ENCODE data around the gene SDC3.
"Not testable (repeated sequence)": the region's sequence is repeated elsewhere in the genome, so short reads cannot be mapped to it uniquely, and the experiment has no call there.

The SDC3 gene, protein sequence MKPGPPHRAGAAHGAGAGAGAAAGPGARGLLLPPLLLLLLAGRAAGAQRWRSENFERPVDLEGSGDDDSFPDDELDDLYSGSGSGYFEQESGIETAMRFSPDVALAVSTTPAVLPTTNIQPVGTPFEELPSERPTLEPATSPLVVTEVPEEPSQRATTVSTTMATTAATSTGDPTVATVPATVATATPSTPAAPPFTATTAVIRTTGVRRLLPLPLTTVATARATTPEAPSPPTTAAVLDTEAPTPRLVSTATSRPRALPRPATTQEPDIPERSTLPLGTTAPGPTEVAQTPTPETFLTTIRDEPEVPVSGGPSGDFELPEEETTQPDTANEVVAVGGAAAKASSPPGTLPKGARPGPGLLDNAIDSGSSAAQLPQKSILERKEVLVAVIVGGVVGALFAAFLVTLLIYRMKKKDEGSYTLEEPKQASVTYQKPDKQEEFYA

DNA sequence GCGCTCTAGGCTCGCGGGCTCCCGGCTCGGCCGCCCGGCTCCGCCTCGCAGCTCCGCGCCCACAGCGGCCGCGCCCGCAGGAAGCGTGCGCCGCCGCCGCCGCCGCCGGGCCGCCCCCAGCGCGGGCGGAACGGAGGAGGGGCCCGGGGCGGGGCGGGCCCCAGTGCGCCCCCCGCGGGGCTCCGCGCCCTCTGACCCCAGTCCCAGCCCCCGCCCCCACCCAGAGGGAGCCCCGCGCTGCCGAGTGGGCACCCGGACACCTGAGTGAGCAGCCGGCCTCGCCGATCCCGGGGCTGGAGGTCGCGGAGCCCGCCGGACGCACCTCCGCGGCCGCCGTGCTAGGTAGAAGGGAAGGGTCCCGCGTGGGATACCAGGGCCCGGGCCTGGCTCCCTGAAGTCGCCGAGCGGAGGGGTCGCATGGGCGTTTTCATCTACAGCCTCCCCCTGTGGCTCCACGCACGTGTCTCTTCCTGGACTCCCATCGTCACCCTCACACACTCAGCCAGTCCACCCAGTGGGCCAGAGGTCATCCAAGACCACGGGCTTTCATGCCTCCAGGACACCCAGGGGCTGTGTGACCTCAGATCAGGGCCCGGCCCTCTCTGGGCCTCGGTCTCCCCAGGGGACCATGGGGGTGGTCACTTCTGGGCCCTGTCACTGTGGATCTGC lies at the start of gene SDC3:
Gene SDC3 (minus strand): TSS at position 63 of the 669 bp plus-strand sequence. CDS start 172 bp downstream, outside the sequence.
- peak; percentile 26 for DNase-seq

DNA sequence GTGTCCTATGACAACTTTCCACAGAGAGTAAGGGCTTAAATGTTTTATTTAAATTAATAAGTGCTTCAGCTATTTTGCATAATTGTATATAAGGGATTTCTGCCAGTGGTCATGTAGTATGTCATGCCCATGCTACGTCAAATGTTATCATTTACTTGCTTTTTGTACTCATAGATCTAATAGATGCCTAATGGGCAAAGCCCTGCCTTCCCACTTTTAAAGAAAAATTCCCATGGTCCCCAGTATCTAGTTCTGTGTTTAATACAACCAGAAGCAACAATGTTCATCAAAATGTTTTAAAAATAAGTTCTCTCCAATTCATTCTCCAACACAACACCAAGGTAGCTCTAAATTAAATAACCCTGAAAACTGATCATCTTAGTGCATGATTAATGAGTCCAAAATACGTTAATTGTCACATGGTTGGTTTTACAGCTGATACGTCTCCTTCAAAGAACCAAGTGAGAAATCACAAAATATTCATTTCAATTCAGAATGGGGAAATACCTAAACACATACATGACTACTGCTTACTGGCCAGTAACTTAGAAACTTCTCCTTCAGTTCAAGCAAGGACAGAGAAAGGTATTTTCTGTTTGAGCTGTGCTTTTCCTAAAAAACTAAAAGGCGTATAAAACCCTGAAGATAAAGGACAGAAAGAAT lies 49.1 kb upstream of the SDC3 start:
- no peak for DNase-seq

DNA sequence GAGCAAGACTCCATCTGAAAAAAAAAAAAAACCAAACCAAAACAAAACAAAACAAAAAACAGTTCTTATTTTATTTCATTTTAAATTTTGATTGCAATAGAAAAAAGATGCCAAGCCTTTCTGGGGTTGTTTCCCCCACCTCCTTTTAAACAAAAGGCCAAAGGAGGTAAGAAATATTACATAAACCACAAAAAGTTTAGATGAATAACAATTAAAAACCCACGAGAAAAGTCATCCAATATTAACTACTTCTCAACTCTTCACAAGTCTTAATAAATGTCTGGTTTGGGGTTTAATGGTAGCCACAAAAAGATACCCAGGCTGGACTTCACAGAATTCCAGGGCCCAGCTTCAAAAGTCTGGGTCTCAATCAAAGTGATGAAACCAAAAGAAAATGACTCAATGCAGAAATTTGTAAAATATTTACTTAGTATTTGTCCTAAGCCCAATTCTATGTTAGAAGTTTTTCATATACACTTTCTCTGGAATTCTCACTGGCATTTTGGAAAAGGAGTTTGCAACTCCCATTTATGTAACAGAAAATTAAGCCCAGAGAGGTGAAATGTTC lies 47.0 kb upstream of the SDC3 start:
- peak; percentile 37 for DNase-seq

DNA sequence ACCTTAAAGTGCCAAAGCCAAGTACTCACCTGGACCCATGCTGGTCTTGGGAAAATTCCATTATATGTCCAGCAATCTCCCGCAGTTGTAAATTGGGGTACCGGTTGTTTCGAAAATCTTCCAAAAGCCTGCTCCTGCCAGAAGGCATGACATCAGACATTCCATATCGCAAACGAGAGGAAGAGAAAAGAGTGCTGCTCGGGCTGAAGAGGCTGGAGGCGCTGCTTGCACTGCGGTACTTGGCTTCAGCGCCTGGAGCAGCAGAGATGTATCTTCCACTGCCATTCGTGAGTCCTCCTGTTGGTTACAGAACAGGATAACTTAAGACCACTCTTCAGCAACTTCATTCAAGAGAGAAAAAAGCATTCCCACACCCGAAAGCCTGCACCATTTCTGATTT lies 45.1 kb upstream of the SDC3 start:
- no peak for DNase-seq

DNA sequence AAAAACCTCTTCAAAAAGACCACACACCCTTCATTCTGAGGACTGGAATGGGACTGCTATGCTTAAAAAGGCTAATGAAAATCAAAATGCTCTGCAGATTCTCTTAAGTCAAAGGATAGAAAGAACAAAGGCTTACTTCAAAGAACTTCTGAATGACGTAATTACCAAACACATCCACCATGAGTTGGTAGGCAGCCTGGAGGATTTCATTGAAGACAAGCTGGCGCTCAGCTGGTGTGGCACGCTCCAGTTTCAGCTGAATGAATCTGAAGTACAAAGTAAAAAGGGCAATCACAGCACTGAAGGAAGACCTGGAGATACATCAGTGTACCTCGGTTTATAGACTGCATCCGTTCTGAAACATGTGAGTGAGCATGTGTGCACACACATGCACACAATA lies 43.5 kb upstream of the SDC3 start:
- DNase-seq = no peak

DNA sequence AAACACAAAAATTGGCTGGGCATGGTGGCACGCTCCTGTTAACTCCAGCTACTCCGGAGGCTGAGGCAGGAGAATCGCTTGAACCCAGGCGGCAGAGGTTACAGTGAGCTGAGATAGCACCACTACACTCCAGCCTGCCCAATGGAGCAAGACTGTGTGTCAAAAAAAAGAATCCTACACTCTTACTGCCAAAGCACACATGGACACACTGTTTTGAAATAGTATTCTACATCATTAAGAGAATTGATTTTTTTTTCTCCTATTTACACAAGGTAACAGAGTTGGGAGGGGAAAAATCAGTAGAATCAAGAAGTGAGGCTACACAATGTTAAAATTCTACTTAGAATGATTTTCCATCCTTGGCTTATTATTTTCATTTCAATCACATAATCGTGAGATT lies 42.1 kb upstream of the SDC3 start:
- no peak for DNase-seq

DNA sequence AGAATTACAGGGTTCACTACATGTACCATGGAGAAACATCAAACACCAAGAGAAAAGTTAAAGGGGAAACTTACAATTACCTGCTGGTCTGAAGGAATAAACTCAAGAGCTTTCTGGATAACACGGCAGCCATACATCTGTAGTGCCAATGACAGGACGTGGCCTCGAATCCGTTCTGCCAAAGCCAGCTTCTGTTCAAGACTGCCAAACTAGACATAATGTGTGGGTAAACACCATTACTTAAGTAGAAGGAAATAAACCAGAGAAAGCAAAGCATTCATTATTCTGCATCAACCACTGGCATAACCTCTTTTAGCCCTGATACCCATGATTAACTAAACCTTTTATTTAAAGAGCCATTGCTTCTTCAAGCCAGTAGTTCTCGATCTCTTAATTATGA lies 41.5 kb upstream of the SDC3 start:
- DNase-seq = no peak

DNA sequence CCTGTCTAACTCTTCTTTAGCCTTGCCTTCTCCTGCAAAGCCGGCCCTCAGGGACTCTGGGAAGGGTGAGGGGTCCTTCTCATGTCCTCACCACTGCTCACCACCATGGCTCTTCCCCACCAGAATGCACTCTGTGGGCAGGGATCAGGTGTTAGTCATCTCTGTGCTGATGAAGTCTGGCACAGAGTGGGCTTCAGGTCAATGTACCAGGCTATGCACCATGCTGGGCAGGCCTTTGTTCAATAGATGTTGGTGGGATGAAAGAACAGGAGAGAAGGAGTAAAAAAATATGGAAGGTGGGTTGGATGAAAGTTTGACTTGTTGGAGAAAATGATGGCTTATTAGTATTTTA lies 40.9 kb upstream of the SDC3 start:
- not testable (repeated sequence) for DNase-seq

DNA sequence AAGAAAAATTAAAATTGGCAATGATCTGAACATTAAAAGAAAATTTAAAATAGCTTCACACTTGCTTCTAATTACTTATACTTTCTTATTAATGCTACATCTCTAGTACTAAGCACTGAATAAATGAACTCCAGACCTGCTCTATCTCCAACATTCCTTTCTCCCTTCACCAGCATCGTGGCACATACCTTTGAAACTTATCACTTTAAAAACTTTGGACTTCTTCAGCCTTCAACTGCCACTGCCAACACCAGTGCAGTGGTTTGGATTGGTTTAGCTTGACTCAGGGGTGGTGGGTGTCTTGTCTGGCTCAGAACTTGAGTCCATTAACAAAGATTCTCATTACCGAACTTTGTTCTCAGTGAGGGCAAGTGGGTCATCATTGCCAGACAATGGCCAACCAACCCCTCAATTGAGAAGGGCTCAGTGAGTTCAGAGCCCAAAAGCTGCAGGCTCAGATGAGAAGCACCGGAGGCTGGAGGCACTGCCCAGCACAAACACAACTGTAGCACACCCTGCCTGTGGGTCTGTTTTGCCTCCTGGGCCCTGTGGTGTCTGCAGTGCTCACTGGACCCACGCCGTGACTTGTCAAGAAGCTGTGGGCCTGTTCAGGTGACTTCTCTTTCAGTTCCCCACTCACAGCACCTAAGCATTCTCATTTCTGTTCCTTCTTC lies 40.4 kb upstream of the SDC3 start:
- DNase-seq = not testable (repeated sequence)

DNA sequence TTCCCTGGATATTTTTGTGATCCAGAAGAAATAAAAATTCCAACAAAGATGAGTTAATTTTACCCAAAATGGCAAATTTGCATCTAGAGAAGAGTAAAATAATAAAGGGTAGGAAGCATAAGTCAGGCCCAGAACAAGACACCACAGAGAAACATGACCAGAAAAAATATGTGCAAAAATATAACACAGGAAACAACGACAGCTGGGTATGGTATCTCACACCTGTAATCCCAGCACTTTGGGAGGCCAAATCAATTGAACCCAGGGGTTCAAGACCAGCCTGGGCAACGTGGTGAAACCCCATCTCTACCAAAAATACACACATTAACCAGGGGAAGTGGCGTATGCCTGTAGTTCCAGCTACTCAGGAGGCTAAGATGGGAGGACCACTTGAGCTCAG lies 39.7 kb upstream of the SDC3 start:
- DNase-seq = no peak

DNA sequence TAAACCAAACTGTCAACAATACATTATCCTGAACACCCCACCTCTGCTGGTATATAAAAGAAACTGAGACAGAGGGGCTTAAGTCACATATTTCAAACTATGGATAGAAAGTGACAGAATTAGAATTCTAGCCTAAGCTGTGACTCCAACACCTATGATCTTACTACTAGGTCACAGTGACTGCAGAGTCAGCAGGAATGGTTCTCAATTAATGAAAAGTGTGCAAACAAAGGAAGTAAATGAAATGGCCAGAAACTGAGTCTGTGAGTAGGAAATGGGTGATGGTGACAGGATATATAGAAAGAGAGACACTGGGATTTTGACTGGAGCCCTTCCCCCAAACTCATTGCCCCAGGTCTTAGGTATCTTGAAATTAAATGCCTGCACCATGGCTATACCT lies 38.7 kb upstream of the SDC3 start:
- no peak for DNase-seq

DNA sequence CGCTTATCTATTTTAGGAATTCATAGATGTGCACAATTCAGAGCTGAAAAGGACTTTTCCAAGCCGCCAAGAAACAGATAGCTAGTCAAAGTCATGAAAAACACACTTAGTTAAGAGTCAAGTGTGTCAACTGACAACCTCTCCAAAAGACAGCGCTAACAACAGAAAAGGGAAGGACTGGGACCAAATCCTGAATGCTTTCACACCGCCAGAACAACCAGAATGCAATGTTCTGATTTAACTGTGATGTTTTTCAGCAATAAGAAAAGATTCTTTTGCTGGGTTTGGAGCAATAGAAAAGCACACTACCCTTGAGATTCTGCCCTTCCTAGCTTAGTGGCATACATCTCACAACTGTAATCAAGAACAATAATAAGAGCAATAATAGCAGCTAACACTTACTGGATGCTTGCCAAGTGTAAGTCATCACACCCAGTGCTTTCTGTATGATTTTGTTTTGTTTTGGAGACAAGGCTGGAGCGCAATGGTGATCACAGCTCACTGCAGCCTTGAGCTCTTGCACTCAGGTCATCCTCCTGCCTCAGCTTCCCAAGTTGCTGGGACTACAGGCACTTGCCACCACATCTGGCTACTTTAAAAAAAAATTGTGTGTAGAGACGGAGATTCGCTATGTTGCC lies 33.9 kb upstream of the SDC3 start:
- DNase-seq = no peak

DNA sequence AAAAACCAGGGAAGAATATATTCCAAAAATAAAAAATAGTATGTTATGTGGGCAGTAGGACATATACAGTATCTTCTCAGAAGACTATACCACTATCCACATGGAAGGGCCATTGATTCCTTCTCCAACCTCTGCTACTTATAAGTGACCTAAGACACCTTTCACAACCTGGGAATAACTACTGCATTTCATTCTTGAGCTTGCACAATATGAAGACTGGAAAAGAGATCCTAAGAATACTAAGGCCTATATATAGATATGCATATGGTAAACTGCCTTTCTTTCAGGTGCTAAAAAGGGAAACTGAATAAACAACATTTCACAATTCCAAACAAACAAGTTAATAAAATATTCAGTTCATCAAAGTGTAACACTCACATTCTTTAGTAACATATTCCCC lies 32.0 kb upstream of the SDC3 start:
- DNase-seq = no peak

DNA sequence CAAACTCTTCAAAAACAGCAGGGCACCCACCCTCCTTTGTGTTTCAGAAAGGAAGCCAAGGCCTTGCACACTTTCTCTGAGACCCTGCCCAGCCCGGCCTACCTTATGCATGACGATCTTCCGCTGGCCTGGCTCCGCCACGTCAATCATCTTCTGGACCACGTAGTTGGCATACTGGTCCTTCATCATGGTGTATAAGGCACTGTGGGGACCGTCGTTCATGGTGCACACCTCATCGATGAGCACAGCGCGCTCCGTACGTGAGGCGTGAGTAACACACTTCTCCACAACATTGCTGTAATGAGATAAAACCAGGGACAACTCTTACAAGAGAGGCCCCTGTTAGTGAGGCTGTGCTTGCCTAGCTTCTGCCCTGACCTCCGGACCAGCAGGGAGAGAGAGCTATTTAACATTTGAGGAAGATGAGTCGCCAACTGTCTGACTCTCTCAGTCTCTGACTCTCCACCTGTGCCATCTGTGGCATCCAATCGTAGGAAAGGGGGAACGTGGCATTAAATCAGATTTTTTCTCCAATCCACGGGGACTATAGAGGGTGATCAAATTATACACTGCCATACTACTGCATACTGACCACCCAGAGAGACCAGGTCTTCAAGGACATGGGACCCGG lies 28.1 kb upstream of the SDC3 start:
- no peak for DNase-seq

DNA sequence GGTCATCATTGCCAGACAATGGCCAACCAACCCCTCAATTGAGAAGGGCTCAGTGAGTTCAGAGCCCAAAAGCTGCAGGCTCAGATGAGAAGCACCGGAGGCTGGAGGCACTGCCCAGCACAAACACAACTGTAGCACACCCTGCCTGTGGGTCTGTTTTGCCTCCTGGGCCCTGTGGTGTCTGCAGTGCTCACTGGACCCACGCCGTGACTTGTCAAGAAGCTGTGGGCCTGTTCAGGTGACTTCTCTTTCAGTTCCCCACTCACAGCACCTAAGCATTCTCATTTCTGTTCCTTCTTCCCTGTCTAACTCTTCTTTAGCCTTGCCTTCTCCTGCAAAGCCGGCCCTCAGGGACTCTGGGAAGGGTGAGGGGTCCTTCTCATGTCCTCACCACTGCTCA lies 27.2 kb upstream of the SDC3 start:
- DNase-seq = not testable (repeated sequence)

DNA sequence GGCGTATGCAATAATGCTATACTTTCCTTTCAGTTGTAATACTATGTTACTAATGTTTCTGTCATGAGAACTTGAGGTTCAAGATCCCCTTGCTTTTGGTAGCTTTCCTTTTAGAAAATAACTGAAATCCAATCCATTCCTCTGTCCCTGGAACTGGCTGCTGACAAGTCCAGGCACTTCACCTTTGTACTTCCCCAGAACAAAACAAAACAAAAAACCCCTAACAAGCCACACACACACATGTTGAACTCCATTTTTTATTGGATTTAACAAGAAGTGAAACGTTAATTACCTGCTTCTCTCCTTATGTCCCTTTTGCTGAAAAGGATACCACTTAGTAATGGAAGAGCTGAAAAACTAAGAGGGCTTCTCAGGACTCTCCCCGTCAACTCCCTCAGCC lies 26.1 kb upstream of the SDC3 start:
- no peak for DNase-seq

DNA sequence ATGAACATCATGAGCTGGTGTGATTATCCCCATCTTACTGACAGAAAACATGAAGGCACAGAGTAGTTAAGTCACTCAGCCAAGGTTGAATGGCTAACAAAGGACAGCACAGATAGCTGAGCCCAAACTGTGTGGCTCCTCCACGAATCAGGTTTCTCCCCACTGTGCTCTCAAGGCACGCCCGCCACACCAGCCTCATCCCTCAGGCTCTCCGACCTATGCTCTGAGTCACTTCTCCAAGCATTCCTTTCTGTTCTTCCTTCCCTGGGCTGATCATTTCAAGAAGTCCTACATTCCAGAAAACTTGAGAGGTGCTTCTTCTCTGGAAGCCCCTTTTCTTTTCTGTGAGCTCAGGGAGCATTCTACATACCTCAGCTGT lies 25.3 kb upstream of the SDC3 start:
- peak; percentile 39 for DNase-seq

DNA sequence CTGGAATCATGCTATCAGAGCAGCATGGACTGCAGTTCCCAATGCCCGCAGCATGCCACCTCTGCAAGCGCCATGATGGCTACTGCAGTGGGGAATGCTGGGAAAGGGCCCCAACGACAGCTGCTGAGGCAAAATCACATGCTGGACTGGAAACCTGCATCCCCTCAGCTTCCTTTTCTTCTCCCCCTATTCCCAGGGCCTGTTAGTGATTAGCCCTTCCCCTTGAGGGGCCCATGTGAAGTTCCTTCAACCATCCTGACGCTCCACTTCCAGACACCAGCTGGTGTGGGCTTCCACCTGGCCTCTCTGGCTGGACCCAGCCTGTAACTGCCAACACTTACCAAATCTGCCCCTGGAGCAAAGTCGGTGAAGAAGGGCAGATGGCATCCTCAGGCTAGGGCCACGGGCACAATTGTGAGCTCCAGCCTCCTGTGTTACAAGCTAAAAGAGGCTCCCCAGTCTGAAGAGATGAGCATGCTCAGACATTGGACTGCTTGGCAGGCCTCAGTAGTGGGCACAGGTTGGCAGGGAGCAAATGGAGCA lies 22.1 kb upstream of the SDC3 start:
- DNase-seq = no peak

DNA sequence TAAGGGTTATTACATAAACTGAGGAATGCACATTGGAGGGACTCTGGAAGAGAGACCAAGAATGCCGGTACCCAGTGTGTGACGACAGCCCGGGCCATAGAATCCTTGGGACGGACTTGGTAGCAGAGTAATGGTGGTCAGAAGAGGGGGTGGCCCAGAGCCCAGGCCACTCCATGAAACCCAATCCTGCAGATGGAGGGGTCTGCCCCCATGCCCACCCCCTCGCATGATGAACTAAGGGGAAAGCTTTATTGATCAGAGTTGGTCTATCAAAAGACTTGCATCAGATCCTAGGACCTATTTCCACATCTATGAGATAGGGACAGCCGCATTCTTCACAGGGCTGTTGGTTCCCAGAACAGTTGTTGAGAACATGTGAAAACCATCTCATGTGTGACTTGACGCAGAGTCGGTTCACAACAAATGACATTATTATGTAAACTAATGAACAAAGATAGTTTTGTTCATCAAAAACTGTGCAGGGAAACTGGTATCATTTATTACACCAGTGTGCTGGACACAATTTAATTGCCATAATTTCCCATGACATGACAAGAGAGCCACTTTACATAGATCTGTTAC lies 21.5 kb upstream of the SDC3 start:
- no peak for DNase-seq

DNA sequence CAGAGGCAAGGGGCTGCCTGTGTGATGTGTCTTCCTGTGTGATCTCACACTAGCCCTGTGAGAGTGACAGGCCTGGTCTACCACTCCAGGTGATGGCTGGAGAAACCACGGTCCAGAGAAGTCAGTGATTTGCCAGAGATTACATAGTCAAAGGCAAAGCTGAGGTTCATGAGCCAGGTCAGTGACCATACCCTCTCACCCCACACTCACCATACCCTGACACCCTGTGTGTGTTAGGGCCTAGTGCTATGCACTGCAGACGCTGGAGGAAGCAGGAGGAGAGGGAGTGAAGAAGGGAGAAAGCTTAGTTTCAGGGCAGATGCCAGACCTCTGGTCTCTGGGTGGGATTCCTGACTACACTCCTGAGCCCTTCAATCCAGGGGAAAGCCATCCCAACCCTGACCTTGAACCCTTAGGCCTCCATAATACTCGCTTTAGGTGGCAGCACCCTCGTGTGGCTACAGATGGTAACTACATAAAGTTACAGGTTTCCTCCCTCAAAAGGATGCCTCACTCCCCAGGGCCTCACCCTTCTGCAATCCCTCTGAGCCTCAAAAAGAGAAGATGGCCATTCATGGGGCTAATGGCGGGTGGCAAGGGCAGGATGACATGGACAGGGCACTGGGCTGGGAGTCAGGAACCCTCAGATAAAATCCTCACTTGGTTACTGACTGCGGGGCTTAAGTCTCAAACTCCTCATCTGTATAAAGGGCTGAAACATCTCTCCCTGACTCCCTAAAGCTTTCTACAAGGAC lies 20.8 kb upstream of the SDC3 start:
- peak; percentile 54 for DNase-seq

DNA sequence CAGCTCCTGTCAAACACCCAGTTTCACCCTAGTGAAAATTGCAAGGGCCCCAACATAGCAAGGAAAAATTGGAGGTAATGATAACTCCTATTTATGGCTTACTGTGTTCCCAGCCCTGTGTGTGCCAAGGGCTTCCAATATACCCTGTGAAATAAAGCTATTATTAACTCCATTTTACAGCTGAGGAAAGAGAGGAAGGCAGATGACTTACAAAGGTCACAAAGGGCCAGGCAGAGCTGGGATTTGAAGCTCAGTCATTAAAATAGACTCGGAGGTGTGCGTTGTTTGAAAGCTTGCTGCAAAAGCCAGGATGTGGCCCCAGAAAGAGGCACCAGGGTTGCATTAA lies 20.2 kb upstream of the SDC3 start:
- no peak for DNase-seq

All from HCEC 1CT (cell line).